AG09319 (cell line): ENCODE data around the gene MAP3K20.

Experiments
- DNase-seq: peaks from one replicate; pipeline ENCODE4 v3.0.0-alpha.2; 2010; ENCODE audit warnings: low read depth; ENCODE audit errors: extremely low read depth
- TF ChIP-seq, protein P1 (sequence below): IDR thresholded peaks from 2 replicates; pipeline ENCODE4 v1.5.1; 2011; ENCODE audit warnings: low read depth, mild to moderate bottlenecking, inconsistent platforms, low read length, moderate library complexity

MAP3K20 gene

DNA sequence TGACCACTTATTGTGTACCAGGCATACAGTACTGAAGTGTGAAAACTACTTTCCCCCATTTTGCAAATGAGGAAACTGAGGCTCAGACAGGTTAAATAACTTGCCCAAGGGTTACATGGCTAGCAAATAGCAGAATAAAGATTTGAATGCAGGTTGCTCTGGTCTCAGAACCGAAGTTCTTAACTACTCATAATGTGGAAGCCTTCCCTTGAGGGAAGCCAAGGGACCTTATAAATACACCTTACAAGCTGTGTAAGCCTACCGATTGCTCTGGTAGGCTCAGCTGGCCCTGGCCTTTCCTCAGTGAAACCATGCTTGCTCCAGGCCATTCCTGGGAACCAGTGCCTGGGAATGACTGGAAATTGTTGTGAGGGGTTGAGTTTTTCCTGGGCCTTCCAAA is 164.4 kb downstream of the MAP3K20 start:
- no peak for DNase-seq

DNA sequence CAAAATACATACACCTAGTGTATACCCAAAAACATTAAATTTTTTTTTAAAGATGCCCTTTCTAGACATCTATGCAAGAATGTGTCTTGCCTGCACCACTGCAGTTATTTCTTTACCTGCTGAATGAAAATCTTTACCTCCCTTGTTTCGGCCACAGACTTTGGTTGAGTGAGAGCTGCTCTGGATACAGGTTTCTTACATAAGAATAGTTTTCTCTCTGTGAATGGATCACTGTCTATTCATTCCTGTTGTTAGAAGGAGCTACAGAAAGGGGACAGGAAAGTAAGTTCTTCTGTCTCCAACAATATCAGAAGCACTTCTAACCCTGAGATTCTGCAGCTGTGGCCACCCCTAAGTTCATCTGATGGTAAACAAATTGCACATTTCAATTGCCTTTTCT is 166.0 kb downstream of the MAP3K20 start:
- TF ChIP-seq, protein P1, sequence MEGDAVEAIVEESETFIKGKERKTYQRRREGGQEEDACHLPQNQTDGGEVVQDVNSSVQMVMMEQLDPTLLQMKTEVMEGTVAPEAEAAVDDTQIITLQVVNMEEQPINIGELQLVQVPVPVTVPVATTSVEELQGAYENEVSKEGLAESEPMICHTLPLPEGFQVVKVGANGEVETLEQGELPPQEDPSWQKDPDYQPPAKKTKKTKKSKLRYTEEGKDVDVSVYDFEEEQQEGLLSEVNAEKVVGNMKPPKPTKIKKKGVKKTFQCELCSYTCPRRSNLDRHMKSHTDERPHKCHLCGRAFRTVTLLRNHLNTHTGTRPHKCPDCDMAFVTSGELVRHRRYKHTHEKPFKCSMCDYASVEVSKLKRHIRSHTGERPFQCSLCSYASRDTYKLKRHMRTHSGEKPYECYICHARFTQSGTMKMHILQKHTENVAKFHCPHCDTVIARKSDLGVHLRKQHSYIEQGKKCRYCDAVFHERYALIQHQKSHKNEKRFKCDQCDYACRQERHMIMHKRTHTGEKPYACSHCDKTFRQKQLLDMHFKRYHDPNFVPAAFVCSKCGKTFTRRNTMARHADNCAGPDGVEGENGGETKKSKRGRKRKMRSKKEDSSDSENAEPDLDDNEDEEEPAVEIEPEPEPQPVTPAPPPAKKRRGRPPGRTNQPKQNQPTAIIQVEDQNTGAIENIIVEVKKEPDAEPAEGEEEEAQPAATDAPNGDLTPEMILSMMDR = no peak
- DNase-seq = no peak

More for the DNA sequence above, 164.4 kb downstream of the MAP3K20 start:
- TF ChIP-seq, protein P1 = no peak

GRCh38 chr2:173247156-173247555 is 171.5 kb downstream of the MAP3K20 start:
- no peak for DNase-seq
- TF ChIP-seq, protein P1 = no peak

DNA sequence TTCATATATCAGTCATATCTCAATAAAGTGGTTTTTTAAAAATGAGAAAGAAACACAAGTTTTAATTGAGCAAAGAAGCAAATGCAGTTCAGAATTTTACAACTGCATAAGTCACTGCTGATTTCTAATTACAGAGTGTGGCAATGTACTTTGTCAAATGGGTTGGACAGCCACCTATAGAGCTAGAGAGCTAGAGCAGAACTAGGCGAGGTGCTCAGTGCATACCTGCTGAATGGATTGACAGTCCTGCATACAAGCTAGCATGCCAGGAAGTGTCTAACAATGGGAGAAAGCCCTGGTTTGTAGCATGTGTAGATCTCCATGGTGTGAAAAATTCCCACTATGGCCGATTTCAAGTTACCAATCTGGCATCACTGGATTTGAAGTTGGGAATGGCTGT is 172.7 kb downstream of the MAP3K20 start:
- TF ChIP-seq, protein P1 = no peak
- DNase-seq = no peak

- TF ChIP-seq, protein P1 = no peak
- DNase-seq = no peak
Measured at GRCh38 chr2:173249661-173250641, 174.3 kb downstream of the MAP3K20 start.

- TF ChIP-seq, protein P1 = no peak
- no peak for DNase-seq
Measured at GRCh38 chr2:173251225-173251624, 175.6 kb downstream of the MAP3K20 start.

- DNase-seq = no peak
- TF ChIP-seq, protein P1 = no peak
Measured at GRCh38 chr2:173252581-173252980, 176.9 kb downstream of the MAP3K20 start.
